GM12872 (cell line): ENCODE results near the gene HS3ST4.

Experiments
- TF ChIP-seq, protein P1 (sequence below): IDR thresholded peaks from 3 replicates; pipeline ENCODE4 v1.5.1; 2011; ENCODE audit warnings: low read depth, mild to moderate bottlenecking, low read length, moderate library complexity; ENCODE audit not compliant: insufficient read depth

Gene HS3ST4

DNA sequence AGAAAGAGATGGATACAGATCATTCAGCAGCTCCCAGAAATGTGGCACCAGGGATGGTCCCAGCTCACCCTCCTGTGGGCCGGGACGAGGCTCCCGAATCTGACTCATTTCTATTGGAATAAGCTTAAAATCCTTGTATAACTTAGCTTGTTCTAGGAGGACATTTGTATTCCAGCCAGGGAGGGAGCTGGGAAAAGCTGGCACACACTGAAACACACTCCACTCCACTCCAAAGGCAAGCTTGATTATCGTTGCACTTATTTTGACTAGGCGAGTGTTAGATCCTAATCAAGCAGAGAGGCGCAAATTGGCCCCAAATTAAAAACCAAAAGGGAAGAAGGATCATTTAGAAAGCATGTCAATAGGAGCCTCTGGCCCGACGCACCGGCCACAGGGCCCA, 339.5 kb downstream of the HS3ST4 start:
- TF ChIP-seq, protein P1, sequence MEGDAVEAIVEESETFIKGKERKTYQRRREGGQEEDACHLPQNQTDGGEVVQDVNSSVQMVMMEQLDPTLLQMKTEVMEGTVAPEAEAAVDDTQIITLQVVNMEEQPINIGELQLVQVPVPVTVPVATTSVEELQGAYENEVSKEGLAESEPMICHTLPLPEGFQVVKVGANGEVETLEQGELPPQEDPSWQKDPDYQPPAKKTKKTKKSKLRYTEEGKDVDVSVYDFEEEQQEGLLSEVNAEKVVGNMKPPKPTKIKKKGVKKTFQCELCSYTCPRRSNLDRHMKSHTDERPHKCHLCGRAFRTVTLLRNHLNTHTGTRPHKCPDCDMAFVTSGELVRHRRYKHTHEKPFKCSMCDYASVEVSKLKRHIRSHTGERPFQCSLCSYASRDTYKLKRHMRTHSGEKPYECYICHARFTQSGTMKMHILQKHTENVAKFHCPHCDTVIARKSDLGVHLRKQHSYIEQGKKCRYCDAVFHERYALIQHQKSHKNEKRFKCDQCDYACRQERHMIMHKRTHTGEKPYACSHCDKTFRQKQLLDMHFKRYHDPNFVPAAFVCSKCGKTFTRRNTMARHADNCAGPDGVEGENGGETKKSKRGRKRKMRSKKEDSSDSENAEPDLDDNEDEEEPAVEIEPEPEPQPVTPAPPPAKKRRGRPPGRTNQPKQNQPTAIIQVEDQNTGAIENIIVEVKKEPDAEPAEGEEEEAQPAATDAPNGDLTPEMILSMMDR, result no peak

DNA sequence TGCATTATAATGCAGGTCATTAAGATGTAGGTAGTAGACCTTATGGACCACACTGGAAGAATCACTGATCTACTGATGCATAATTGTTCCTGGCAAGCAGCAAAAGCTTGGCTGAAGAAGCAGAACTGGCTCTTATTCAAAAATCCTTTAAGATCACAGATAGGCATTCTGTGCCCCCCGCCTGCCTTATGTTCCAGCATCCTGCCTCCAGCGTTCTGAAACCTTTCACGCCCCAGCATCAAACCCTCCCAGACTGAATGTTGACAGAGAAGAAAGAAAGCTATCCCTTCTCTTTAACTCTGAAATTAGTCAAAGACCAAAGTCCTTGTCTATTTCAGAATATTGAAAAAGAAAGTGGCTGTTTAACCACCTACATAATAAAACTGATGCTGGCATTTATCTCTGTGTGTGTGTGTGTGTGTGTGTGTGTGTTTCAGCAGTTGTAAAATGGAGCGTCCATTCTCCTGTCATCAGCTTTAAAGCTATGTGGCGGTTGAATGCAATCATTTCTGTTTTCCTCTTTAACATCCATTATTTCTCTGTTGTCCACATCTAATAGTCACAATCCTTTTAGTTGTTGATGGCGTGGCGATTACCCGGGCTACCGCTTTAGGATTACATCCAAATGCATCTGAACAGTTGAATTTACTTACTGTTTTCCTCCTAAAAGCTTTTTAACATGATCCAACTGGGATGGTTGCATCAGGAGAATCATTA, 350.4 kb downstream of the HS3ST4 start:
- TF ChIP-seq, protein P1, result no peak

DNA sequence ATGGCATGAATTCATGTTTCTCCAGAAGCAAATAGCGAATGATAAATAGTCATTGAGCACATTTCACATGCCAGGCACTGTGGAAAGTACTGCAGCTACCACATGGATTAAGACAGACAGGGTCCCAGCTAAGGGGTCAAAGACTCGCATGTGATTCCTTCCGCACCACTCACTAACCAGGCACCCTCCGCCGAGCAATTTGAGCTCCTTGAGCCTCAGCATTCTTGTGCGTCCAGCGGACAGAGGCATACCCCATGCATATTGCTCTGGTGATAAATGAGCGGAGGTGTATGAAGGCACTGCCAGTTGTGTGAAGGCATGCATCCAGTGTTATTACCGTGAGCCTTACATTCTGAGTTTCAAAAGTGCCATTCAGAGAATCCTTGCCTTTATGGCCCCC, 358.7 kb downstream of the HS3ST4 start:
- TF ChIP-seq, protein P1, result no peak

DNA sequence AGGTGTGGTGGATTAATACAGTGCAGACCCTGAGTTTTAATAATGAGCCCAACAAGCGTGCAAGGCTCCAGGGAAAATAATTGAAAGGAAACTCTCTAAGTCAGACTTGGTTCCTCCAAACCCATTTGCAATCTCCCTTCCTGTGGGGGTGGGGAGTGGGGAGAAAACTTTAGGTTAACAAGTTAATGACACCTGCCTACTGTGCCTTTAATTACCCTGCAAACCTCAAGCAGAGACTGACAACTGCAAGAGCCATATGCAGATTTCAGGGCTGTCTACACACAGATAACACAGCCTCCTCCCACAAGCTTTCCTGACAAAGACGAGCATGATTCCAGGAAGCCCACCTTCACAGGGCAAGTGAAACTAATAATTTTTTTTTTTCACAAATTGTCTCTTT, 359.3 kb downstream of the HS3ST4 start:
- TF ChIP-seq, protein P1, result no peak

DNA sequence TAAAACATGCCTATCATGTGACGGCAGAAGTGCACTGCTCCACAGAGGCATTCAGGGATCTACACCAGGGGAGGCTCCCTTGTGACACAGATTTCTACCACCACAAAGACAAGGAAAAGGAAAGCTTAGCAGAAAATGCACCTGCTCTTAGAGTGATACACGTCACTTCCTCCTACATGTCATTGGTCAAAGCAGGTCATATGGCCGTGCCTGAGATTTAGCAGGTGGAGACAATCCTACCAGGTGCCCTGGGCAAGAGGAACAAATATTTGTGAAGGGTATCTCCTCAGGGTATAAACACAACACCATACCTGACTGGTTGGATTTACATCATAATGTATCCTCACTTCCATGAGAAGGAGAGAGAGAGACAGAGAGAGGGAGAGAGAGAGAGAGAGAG, 362.1 kb downstream of the HS3ST4 start:
- TF ChIP-seq, protein P1, result no peak

DNA sequence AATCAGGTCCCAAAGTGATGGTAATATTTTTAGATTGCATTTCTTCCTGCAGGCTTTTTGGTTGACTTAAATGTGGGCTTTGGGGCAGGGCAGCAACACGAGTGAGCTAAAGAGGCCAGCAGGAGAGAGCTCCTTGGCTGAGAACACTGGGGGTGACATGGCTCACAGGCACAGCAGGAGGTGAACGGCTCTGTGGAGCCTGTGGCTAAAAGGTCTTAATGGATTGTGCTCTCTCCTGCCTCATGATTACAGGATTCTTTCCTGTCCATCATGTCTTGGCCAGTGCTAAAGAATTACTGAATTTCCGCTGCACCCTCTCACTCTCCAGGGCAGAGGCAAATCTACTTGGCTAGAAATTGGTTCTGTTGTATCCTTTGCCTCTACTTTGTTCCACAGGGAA, 366.6 kb downstream of the HS3ST4 start:
- TF ChIP-seq, protein P1, result no peak

DNA sequence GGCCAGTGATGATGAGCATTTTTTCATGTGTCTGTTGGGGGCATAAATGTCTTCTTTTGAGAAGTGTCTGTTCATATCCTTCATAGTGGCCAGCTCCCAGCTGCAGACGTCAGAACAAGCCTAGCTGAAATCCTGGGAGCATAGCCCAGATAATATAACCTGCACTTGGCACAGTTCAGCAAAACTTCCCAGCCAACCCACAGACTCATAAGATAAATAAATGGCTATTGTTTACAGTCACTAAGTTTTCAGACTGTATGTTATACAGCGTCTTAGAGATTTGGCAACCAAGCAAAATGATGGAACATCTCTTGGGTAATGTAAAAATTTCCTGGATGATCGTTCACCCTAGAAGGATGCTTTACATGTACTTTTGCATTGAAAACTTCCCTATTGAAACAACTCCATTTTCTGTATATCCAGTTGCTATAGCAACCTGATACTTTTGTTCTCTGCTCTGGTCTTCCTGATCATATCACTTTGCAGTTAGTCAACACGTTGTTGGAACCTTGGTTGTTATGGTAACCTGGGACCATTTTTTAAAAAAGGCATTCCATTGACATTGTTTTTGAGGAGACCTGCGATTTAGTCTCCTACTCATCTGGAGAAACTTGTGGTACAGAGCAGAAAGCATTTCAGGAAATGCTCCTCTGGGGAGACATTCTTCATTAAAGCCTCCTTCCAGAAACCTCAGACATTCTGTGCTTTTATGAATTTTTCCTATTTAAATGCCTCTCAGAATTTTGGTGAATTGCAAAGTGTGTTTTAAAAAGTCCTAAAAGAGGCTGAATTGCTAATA, 378.7 kb downstream of the HS3ST4 start:
- TF ChIP-seq, protein P1, result no peak
